Uterus (tissue), 2 donors: ENCODE data around the gene ACTMAP.

Experiments
- POLR2A ChIP-seq, 2 donors: fragments of 450-650 bp; IDR thresholded peaks; one replicate each; pipeline ENCODE4 v1.6.1; 2016; ENCODE audit warnings: antibody characterized with exemption in 2 of 2, mild to moderate bottlenecking in 1 of 2, moderate library complexity in 1 of 2
- TF ChIP-seq, protein P1 (sequence below), 4 experiments: fragments of 200-600 bp in 2 of 4; fragments of 450-650 bp in 2 of 4; sonication (generic) in 2 of 4; IDR thresholded peaks; one replicate each; pipeline ENCODE4 v1.5.1; 2016 to 2019; ENCODE audit warnings: antibody characterized with exemption in 4 of 4, mild to moderate bottlenecking in 2 of 4, moderate library complexity in 1 of 4

DNA sequence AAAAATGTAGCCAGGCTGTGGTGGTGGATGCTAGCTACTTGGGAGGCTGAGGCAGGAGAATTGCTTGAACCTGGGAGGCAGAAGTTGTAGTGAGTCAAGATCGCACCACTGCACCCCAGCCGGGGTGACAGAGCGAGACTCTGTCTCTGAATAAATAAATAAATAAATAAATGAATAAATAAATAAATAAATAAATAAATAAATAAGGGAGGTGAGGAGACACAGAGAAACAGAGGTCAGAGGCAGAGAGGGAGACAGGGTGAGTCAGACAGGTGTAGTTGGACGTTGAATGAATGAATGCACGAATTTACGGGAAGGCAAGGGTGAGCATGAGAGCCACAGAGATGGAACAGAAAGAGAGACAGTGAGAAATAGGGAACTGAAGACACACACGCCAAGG, 30.9 kb upstream of the ACTMAP start:
- TF ChIP-seq, protein P1, sequence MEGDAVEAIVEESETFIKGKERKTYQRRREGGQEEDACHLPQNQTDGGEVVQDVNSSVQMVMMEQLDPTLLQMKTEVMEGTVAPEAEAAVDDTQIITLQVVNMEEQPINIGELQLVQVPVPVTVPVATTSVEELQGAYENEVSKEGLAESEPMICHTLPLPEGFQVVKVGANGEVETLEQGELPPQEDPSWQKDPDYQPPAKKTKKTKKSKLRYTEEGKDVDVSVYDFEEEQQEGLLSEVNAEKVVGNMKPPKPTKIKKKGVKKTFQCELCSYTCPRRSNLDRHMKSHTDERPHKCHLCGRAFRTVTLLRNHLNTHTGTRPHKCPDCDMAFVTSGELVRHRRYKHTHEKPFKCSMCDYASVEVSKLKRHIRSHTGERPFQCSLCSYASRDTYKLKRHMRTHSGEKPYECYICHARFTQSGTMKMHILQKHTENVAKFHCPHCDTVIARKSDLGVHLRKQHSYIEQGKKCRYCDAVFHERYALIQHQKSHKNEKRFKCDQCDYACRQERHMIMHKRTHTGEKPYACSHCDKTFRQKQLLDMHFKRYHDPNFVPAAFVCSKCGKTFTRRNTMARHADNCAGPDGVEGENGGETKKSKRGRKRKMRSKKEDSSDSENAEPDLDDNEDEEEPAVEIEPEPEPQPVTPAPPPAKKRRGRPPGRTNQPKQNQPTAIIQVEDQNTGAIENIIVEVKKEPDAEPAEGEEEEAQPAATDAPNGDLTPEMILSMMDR (IDR thresholded peaks at IDR 0.05): no peak
- no peak for TF ChIP-seq POLR2A (IDR thresholded peaks at IDR 0.05)
